A549 (cell line): ENCODE results near the gene ZNF709. TPM values are rescaled to one million over a fixed set of nuclear protein-coding genes. Genes with fewer than 3 reads are reported as not detected.
"Not testable (repeated sequence)": the region's sequence is repeated elsewhere in the genome, so short reads cannot be mapped to it uniquely, and the experiment has no call there.

ENCODE experiments used
- ATAC-seq, 2 experiments: fragments of 200-7000 bp in 1 of 2; fragments of >200 bp in 1 of 2; cut with Nextera tagmentation in 1 of 2; cut with Tn5 transposase in 1 of 2; 3 replicates each; pipeline versions ENCODE4 v1.8.0 to v1.9.1; 2018 to 2020; ENCODE audit warnings: mild to moderate bottlenecking in 1 of 2, moderate library complexity in 1 of 2
- CTCF ChIA-PET: fragments of 300-600 bp; sonication (Branson Sonifier 250); formaldehyde crosslinking; extraction: SDS; loops from one replicate; lab custom pipeline; 2021; ENCODE audit warnings: antibody characterized with exemption, inconsistent platforms; lab: Yijun Ruan, JAX
- POLR2A ChIA-PET: fragments of 350-600 bp; formaldehyde crosslinking; extraction: SDS; loops from one replicate; lab custom pipeline; 2021; ENCODE audit warnings: antibody characterized with exemption, inconsistent platforms; lab: Yijun Ruan, JAX
- DNase-seq, 2 experiments: peaks; one replicate each; pipeline versions ENCODE4 v3.0.0 to v3.0.0-alpha.2; 2011 to 2016; ENCODE audit warnings: low read depth in 1 of 2, low spot score in 1 of 2
- FAIRE-seq: peaks from 2 replicates; lab custom pipeline; 2011; peaks lifted over from hg19 to GRCh38; lab: Jason Lieb, UNC
- H3K27ac ChIP-seq, 2 experiments: fragments of >200 bp; sonication (Bioruptor Twin); formaldehyde crosslinking; 3 replicates each; pipeline ENCODE4 v1.5.1; 2016 to 2017
- H3K4me1 ChIP-seq: fragments of >200 bp; sonication (Bioruptor Twin); formaldehyde crosslinking; 3 replicates; pipeline ENCODE4 v1.6.1; 2016
- H3K4me2 ChIP-seq: fragments of >200 bp; sonication (Bioruptor Twin); formaldehyde crosslinking; 3 replicates; pipeline ENCODE4 v1.6.1; 2016
- H3K4me3 ChIP-seq: fragments of >200 bp; sonication (Bioruptor Twin); formaldehyde crosslinking; 3 replicates; pipeline ENCODE4 v1.5.1; 2016
- H3K9me3 ChIP-seq: fragments of >200 bp; sonication (Bioruptor Twin); formaldehyde crosslinking; 3 replicates; pipeline ENCODE4 v1.6.1; 2016
- CBX8 ChIP-seq: fragments of 200-600 bp; sonication (generic); IDR thresholded peaks from 2 replicates; pipeline ENCODE4 v1.6.1; 2016
- EHMT2 ChIP-seq: fragments of 200-600 bp; sonication (generic); IDR thresholded peaks from 2 replicates; pipeline ENCODE4 v1.6.1; 2016; ENCODE audit warnings: antibody characterized with exemption, low read depth, mild to moderate bottlenecking, moderate library complexity
- FOSB ChIP-seq: fragments of 250-450 bp; sonication (Bioruptor Pico); IDR thresholded peaks from 2 replicates; pipeline ENCODE4 v1.5.0; 2020; ENCODE audit warnings: mild to moderate bottlenecking, moderate library complexity
- GATA3 ChIP-seq: IDR thresholded peaks from 2 replicates; pipeline ENCODE4 v1.6.1; 2012; ENCODE audit warnings: borderline replicate concordance
- HDAC2 ChIP-seq: fragments of 200-600 bp; sonication (generic); IDR thresholded peaks from 2 replicates; pipeline ENCODE4 v1.6.1; 2016
- KDM1A ChIP-seq: fragments of 200-600 bp; sonication (generic); IDR thresholded peaks from 2 replicates; pipeline ENCODE4 v1.6.1; 2016; ENCODE audit warnings: low read depth, mild to moderate bottlenecking
- MAX ChIP-seq: IDR thresholded peaks from 2 replicates; pipeline ENCODE4 v1.6.1; 2012
- TFCP2L1 ChIP-seq: fragments of 250-450 bp; sonication (Bioruptor Pico); IDR thresholded peaks from 2 replicates; pipeline ENCODE4 v1.5.0; 2021; ENCODE audit warnings: mild to moderate bottlenecking
- ZC3H11A ChIP-seq: fragments of 450-650 bp; IDR thresholded peaks from 2 replicates; pipeline ENCODE4 v1.6.1; 2014; ENCODE audit warnings: antibody characterized with exemption, mild to moderate bottlenecking
- ZNF302 ChIP-seq: fragments of 250-450 bp; sonication (Bioruptor Pico); IDR thresholded peaks from 2 replicates; pipeline ENCODE4 v1.9.0; 2021; ENCODE audit warnings: inconsistent platforms, mild to moderate bottlenecking, moderate library complexity
- ZSCAN20 ChIP-seq: fragments of 250-450 bp; sonication (Bioruptor Pico); IDR thresholded peaks from 2 replicates; pipeline ENCODE4 v1.8.0; 2022; ENCODE audit warnings: mild to moderate bottlenecking, moderate library complexity
- WGBS: methylation state at CpG from one replicate; pipeline ENCODE4 v1.1.6; 2017; ENCODE audit errors: missing lambda C conversion rate; 5-methylcytosine and 5-hydroxymethylcytosine counted together
- polyA plus RNA-seq, 4 experiments: library from polyadenylated mRNA; depleted of rRNA in 3 of 4; stranded (reverse); fragments of >200 nt; fragmentation: RNase III in 1 of 4; extraction: RNeasy Plus Mini Kit Qiagen cat#74134 plus additional on column Dnase treatment in 1 of 4; gene quantifications; 2 replicates in 3 of 4; 3 replicates in 1 of 4; pipeline ENCODE4 v1.2.3, GENCODE V29; 2011 to 2017
- TF ChIP-seq, protein P1 (sequence below): fragments of >200 bp; sonication (Bioruptor Twin); formaldehyde crosslinking; IDR thresholded peaks from 3 replicates; pipeline ENCODE4 v1.5.1; 2016
- TF ChIP-seq, protein P2 (sequence below): fragments of 200-600 bp; sonication (generic); IDR thresholded peaks from 2 replicates; pipeline ENCODE4 v1.6.1; 2016; ENCODE audit warnings: antibody characterized with exemption, mild to moderate bottlenecking, moderate library complexity
- TF ChIP-seq, protein P3 (sequence below): fragments of 250-450 bp; sonication (Bioruptor Pico); IDR thresholded peaks from 2 replicates; pipeline ENCODE4 v1.5.0; 2020; ENCODE audit warnings: low read depth, mild to moderate bottlenecking, moderate library complexity
- TF ChIP-seq, protein P4 (sequence below): fragments of 250-450 bp; sonication (Bioruptor Pico); IDR thresholded peaks from 2 replicates; pipeline ENCODE4 v1.5.0; 2021; ENCODE audit warnings: mild to moderate bottlenecking, moderate library complexity, borderline replicate concordance

The ZNF709 gene
- polyA plus RNA-seq, 2 of the 4 experiments (the other 2 are of a cell fraction), result 0.01 to 0.10 TPM

DNA sequence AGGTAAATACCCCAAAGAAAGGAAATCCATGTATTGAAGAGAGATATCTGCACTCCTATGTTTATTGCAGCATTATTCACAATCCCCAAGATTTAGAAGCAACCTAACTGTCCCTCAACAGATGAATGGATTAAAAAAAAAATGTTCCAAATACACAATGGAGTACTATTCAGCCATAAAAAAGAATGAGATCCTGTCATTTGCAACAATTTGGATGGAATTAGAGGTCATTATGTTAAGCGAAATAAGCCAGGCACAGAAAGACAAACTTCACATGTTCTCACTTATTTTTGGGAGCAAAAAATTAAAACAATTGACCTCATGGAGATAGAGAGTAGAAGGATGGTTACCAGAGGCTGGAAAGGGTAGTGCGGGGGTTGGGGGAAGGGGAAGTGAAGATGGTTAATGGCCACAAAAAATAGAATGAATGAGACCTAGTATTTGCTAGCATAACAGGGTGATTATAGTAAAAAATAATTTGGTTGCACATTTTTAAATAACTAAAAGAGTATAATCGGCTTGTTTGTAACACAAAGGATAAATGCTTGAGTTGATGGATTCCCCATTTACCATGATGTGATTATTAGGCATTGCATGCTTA is 9.7 kb upstream of the ZNF709 start:
- Histone ChIP-seq H3K4me1 (no peaks in the 10 kb centered on the region), H3K9me3 (peaks cover 9% of the 10 kb centered on the region; the same call in 1 of the 3 replicates), H3K4me3 (no peak overlapping the region), H3K4me2 (no peak overlapping the region), H3K27ac (no peak overlapping the region)
- ChIA-PET CTCF (no interaction called here), POLR2A (no interaction called here)
- DNase-seq (no peak), FAIRE-seq (no peak), ATAC-seq (no peak)
- whole genome bisulfite sequencing, result 43% methylated on average over 3 of the region's 3 CpGs
- TF ChIP-seq, protein P1, sequence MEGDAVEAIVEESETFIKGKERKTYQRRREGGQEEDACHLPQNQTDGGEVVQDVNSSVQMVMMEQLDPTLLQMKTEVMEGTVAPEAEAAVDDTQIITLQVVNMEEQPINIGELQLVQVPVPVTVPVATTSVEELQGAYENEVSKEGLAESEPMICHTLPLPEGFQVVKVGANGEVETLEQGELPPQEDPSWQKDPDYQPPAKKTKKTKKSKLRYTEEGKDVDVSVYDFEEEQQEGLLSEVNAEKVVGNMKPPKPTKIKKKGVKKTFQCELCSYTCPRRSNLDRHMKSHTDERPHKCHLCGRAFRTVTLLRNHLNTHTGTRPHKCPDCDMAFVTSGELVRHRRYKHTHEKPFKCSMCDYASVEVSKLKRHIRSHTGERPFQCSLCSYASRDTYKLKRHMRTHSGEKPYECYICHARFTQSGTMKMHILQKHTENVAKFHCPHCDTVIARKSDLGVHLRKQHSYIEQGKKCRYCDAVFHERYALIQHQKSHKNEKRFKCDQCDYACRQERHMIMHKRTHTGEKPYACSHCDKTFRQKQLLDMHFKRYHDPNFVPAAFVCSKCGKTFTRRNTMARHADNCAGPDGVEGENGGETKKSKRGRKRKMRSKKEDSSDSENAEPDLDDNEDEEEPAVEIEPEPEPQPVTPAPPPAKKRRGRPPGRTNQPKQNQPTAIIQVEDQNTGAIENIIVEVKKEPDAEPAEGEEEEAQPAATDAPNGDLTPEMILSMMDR, result no peak
- no peak for TF ChIP-seq EHMT2
- TF ChIP-seq FOSB (CRISPR knock-in tag), result no peak
- TF ChIP-seq KDM1A, result no peak

DNA sequence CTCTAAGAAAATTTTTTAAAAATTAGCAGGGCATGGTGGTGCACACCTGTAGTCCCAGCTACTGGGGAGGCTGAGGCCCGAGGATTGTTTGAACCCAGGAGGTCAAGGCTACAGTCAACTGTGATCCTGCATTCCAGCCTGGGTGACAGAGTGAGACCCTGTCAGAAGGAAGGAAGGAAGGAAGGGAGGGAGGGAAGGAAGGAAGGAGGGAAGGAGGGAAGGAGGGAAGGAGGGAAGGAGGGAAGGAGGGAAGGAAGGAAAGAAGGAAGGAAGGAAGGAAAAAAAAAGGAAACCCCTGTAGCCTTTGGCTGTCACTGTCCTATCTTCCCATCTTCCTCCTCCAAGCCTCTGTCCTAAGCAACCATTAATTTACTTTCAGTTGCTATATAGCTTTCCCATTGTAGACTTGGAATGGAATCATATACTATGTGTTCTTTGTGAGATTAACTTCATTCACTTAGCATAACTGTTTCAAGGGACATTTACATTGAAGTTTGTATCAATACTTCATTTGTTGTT is 1.7 kb upstream of the ZNF709 start:
- POLR2A ChIA-PET, H3K4me1 ChIP-seq, DNase-seq, ATAC-seq, FAIRE-seq, CTCF ChIA-PET, H3K4me3 ChIP-seq, H3K9me3 ChIP-seq, H3K4me2 ChIP-seq, H3K27ac ChIP-seq: not testable (repeated sequence)
- no CpG with 5 or more reads among the region's 1 CpG for WGBS

DNA sequence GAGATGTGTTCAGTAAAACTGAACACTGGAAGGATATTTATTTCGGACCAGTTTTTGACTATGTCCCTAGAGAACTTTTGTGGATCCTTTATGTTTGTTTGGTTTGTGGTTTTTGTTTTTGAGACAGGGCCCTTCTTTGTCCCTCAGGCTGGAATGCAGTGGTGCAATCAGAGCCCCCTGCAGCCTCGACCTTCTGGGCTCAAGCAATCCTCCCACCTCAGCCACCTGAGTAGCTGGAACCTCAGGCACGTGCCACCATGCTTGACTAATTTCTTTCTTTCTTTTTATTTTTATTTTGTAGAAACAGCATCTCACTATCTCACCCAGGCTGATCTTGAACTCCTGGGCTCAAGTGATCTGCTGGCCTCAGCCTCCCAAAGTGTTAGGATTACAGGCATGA is 955 bp upstream of the ZNF709 start:
- Histone ChIP-seq H3K4me2 (no peak overlapping the region), H3K27ac (no peak overlapping the region), H3K9me3 (no peaks in the 10 kb centered on the region), H3K4me3 (no peak overlapping the region), H3K4me1 (no peaks in the 10 kb centered on the region)
- WGBS, result 8% methylated on average over 3 of the region's 3 CpGs
- TF ChIP-seq, protein P2, sequence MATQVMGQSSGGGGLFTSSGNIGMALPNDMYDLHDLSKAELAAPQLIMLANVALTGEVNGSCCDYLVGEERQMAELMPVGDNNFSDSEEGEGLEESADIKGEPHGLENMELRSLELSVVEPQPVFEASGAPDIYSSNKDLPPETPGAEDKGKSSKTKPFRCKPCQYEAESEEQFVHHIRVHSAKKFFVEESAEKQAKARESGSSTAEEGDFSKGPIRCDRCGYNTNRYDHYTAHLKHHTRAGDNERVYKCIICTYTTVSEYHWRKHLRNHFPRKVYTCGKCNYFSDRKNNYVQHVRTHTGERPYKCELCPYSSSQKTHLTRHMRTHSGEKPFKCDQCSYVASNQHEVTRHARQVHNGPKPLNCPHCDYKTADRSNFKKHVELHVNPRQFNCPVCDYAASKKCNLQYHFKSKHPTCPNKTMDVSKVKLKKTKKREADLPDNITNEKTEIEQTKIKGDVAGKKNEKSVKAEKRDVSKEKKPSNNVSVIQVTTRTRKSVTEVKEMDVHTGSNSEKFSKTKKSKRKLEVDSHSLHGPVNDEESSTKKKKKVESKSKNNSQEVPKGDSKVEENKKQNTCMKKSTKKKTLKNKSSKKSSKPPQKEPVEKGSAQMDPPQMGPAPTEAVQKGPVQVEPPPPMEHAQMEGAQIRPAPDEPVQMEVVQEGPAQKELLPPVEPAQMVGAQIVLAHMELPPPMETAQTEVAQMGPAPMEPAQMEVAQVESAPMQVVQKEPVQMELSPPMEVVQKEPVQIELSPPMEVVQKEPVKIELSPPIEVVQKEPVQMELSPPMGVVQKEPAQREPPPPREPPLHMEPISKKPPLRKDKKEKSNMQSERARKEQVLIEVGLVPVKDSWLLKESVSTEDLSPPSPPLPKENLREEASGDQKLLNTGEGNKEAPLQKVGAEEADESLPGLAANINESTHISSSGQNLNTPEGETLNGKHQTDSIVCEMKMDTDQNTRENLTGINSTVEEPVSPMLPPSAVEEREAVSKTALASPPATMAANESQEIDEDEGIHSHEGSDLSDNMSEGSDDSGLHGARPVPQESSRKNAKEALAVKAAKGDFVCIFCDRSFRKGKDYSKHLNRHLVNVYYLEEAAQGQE, result no peak
- TF ChIP-seq, protein P3, sequence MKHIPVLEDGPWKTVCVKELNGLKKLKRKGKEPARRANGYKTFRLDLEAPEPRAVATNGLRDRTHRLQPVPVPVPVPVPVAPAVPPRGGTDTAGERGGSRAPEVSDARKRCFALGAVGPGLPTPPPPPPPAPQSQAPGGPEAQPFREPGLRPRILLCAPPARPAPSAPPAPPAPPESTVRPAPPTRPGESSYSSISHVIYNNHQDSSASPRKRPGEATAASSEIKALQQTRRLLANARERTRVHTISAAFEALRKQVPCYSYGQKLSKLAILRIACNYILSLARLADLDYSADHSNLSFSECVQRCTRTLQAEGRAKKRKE (CRISPR knock-in tag), result no peak
- TF ChIP-seq ZNF302 (CRISPR knock-in tag) (no peak), CBX8 (no peak), GATA3 (no peak), FOSB (CRISPR knock-in tag) (no peak), ZSCAN20 (CRISPR knock-in tag) (no peak), HDAC2 (no peak), ZC3H11A (no peak), MAX (no peak), TFCP2L1 (CRISPR knock-in tag) (no peak)
- TF ChIP-seq, protein P4, sequence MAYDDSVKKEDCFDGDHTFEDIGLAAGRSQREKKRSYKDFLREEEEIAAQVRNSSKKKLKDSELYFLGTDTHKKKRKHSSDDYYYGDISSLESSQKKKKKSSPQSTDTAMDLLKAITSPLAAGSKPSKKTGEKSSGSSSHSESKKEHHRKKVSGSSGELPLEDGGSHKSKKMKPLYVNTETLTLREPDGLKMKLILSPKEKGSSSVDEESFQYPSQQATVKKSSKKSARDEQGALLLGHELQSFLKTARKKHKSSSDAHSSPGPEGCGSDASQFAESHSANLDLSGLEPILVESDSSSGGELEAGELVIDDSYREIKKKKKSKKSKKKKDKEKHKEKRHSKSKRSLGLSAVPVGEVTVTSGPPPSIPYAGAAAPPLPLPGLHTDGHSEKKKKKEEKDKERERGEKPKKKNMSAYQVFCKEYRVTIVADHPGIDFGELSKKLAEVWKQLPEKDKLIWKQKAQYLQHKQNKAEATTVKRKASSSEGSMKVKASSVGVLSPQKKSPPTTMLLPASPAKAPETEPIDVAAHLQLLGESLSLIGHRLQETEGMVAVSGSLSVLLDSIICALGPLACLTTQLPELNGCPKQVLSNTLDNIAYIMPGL (CRISPR knock-in tag), result no peak
- CTCF ChIA-PET, result no interaction called here
- FAIRE-seq (no peak), ATAC-seq (no peak), DNase-seq (no peak)
- POLR2A ChIA-PET, result no interaction called here
